H1 (cell line): ENCODE data around the gene SLC4A1. TPM values are rescaled to one million over a fixed set of nuclear protein-coding genes. Genes with fewer than 3 reads are reported as not detected.

ENCODE experiments used
- KDM4A ChIP-seq: IDR thresholded peaks from one replicate; pipeline ENCODE4 v1.7.1; 2012; ENCODE audit warnings: low read depth, mild to moderate bottlenecking, moderate library complexity, low read length, inconsistent platforms; ENCODE audit not compliant: severe bottlenecking
- POLR2A ChIP-seq, 2 experiments: IDR thresholded peaks; 1 replicate in 1 of 2; 2 replicates in 1 of 2; pipeline ENCODE4 v1.6.1; 2011; ENCODE audit warnings: low read depth in 2 of 2, low read length in 2 of 2, mild to moderate bottlenecking in 2 of 2; ENCODE audit errors: control extremely low read depth in 1 of 2
- SAP30 ChIP-seq: fragments of 300-600 bp; sonication (generic); IDR thresholded peaks from 2 replicates; pipeline ENCODE4 v1.7.1; 2012; ENCODE audit warnings: low read length, moderate library complexity, mild to moderate bottlenecking, inconsistent platforms; ENCODE audit not compliant: insufficient read depth, insufficient replicate concordance
- SP1 ChIP-seq: IDR thresholded peaks from 2 replicates; pipeline ENCODE4 v1.6.1; 2011; ENCODE audit warnings: low read depth, low read length
- SP4 ChIP-seq: IDR thresholded peaks from 2 replicates; pipeline ENCODE4 v1.6.1; 2012; ENCODE audit warnings: low read length, inconsistent platforms
- polyA plus RNA-seq, 7 experiments: library from polyadenylated mRNA; depleted of rRNA in 3 of 7; stranded (reverse) in 5 of 7; unstranded in 2 of 7; fragments of >200 nt in 5 of 7; fragments of 200-250 nt in 2 of 7; gene quantifications; 1 replicate in 5 of 7; 2 replicates in 1 of 7; 4 replicates in 1 of 7; pipeline versions ENCODE4 v1.2.1 to v1.2.3, GENCODE V29; 2011 to 2013; ENCODE audit warnings: missing spikeins in 2 of 7, mixed read lengths in 2 of 7
- total RNA-seq: library from RNA; stranded (reverse); fragmentation: NEBNext Ultra II Directional; extraction: Animal tissue kit (Norgen Biotek cat#: 25700); gene quantifications from 2 replicates; pipeline ENCODE4 v1.2.1, GENCODE V29; 2021
- TF ChIP-seq, protein P1 (sequence below): IDR thresholded peaks from 2 replicates; pipeline ENCODE4 v1.6.1; 2012; ENCODE audit warnings: inconsistent platforms
- TF ChIP-seq, protein P2 (sequence below): IDR thresholded peaks from 2 replicates; pipeline ENCODE4 v1.6.1; 2011; ENCODE audit warnings: low read length, improper control_type of control experiment

The SLC4A1 gene
- total and polyA plus RNA-seq, 2 of the 8 experiments (the other 6 are each of a cell fraction or from before 2014, with no cell fraction given), result 0.08 TPM; not detected in 1

DNA sequence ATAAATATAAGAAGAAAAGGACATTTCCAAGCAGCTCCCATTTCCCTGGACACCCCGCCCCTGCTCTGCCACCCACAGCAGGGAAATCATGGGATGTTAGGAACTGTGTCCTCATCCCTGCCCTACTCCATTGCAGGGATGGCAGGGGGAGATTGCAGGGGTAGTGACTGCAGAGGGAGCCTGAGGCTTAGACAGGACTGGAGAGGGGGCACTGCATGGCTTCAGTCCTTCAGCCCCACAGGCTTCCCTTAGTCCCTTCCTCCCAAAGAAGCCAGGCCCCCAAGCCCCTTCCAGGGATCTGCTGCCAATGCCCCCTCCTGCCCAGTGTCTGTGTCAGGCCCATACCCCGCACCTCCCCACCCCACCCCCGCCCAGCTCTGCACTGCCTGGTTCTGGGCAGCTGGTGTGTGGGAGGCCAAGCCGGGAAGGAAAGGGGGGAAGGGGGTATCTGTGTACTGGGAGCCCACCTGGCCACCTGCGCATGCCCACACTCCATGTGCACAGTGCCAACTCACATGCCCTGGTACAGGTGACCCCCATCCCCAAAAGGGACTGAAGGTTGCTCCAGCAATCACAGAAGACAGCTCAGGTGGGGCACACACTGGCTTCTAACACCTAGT lies 43.7 kb upstream of the SLC4A1 start (continued):
- TF ChIP-seq POLR2A (IDR thresholded peaks at IDR 0.05; ENCODE audit: control extremely low read depth in 1 of 2, low read depth in 2 of 2, low read length in 2 of 2) (no peak), SP4 (no peak), SAP30 (no peak), KDM4A (no peak), SP1 (no peak)
- TF ChIP-seq, protein P1, sequence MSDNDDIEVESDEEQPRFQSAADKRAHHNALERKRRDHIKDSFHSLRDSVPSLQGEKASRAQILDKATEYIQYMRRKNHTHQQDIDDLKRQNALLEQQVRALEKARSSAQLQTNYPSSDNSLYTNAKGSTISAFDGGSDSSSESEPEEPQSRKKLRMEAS, result no peak
- TF ChIP-seq, protein P2, sequence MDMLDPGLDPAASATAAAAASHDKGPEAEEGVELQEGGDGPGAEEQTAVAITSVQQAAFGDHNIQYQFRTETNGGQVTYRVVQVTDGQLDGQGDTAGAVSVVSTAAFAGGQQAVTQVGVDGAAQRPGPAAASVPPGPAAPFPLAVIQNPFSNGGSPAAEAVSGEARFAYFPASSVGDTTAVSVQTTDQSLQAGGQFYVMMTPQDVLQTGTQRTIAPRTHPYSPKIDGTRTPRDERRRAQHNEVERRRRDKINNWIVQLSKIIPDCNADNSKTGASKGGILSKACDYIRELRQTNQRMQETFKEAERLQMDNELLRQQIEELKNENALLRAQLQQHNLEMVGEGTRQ, result no peak
